GM12864 (cell line): Measurements from ENCODE around the gene PAGE4.
A peak's percentile ranks its signal among the peaks of the same experiment; 100 is the strongest.

Experiments used
- DNase-seq: peaks from one replicate; pipeline ENCODE4 v3.0.0-alpha.2; 2011; ENCODE audit warnings: low read depth
- H3K4me3 ChIP-seq: 2 replicates; pipeline ENCODE4 v1.5.1; 2011; ENCODE audit warnings: mild to moderate bottlenecking, low read depth, low read length, control low read depth
- CTCF ChIP-seq: IDR thresholded peaks from 2 replicates; pipeline ENCODE4 v1.5.1; 2011; ENCODE audit warnings: low read depth, mild to moderate bottlenecking, moderate library complexity, low read length, control low read depth, inconsistent platforms; ENCODE audit errors: missing control alignments

The PAGE4 gene

GRCh38 chrX:49860867-49861535, 31.9 kb downstream of the PAGE4 start:
- DNase-seq = no peak
- no peak for TF ChIP-seq CTCF
- H3K4me3 ChIP-seq = no peak overlapping the region

GRCh38 chrX:49862093-49862492, 33.0 kb downstream of the PAGE4 start:
- DNase-seq = no peak
- no peak overlapping the region for H3K4me3 ChIP-seq
- TF ChIP-seq CTCF = no peak

GRCh38 chrX:49868739-49869138, 39.6 kb downstream of the PAGE4 start:
- no peak overlapping the region for H3K4me3 ChIP-seq

GRCh38 chrX:49876750-49877149, 47.6 kb downstream of the PAGE4 start:
- no peak for DNase-seq

More at GRCh38 chrX:49868739-49869138, 39.6 kb downstream of the PAGE4 start:
- DNase-seq = no peak
- TF ChIP-seq CTCF = no peak

GRCh38 chrX:49877397-49878101, 48.4 kb downstream of the PAGE4 start:
- TF ChIP-seq CTCF = no peak
- no peak for DNase-seq
- H3K4me3 ChIP-seq = no peak overlapping the region

More at GRCh38 chrX:49876750-49877149, 47.6 kb downstream of the PAGE4 start:
- TF ChIP-seq CTCF = peak; percentile 36
- H3K4me3 ChIP-seq = no peak overlapping the region

GRCh38 chrX:49878128-49878833, 49.2 kb downstream of the PAGE4 start:
- no peak for TF ChIP-seq CTCF
- DNase-seq = no peak
- H3K4me3 ChIP-seq = no peak overlapping the region; the same call in 1 of the 2 replicates
